Measurements from ENCODE around the gene SYNC.

Gene SYNC

DNA sequence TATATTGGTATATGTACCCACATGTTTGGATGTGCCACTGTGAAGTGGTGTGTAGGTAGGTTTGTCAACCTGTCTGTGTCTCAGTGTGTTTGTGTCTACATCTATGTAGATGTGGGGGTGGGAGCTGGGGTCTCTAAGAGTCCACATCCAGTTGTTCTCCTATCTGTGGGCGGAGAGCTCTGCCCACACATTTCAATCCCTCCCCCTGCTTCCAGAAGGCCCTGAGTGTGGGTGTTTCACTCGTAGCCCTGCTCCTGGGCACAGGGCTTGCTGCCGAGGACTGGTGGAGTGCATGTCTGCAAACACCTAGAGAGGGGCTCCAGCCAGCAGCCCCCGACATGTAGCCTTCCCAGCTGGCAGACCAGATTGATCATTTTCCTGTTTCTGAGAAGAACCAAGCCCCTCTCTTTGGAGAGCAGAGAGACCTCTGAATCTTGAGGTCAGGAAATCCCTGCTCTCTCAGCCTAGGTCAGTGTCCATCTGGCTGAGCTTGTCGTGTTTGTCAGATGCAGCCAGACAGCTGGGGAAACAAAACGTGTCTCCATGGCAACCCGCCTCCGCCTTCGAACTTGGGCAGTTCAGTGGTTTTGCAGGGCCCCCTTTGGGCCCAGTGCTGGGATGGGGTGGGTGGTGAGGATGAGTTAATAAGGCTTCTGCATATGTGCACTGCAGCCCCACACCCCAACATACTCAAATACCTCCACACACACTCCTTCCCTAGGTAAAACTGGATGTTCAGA lies 31.2 kb upstream of the SYNC start:
- Mint-ChIP-seq H3K27me3 (peaks cover 2% of the 10 kb centered on the region), H3K27ac (no peak overlapping the region), H3K36me3 (no peaks in the 10 kb centered on the region), H3K4me3 (no peak overlapping the region), H3K4me1 (ENCODE audit: low read depth) (peaks cover 2% of the 10 kb centered on the region), H3K9me3 (ENCODE audit: low read depth) (no peaks in the 10 kb centered on the region)

- Mint-ChIP-seq H3K4me1 (ENCODE audit: low read depth) (peaks cover 11% of the 10 kb centered on the region), H3K36me3 (no peaks in the 10 kb centered on the region), H3K27me3 (no peaks in the 10 kb centered on the region), H3K9me3 (ENCODE audit: low read depth) (no peaks in the 10 kb centered on the region), H3K27ac (no peak overlapping the region), H3K4me3 (no peak overlapping the region)
These were observed 26.9 kb upstream of the SYNC start for GRCh38 chr1:32729254-32730046.

DNA sequence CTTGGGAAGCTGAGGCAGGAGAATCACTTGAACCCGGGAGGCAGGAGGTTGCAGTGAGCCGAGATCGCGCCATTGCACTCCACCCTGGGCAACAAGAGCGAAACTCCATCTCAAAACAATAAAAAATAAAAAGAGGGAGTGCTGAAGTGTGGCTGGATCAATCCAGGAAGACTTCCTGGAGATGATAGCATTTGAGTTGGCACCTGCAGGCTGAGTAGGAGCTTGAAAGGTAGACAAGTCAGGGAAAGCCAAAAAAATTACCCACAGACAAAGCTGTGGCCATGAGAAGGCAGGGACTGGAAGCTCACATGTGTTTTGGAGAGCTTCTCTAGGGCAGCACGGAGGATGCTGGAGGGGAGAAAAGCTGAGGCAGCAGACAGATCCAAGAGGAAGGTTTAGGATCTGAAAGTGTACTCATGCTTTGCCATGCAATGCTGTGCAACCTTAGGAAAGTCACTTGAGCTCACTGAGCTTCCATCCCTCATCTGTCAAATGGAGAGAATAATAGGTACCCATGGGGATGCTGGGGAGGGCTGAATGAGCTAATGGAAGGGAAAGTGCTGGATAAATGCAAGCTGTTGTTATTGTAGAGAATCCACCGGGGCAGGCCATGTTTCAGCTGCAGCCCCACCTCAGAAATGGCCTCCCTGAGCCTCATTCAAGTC lies 26.0 kb upstream of the SYNC start:
- Mint-ChIP-seq H3K4me3 (no peak overlapping the region), H3K36me3 (no peaks in the 10 kb centered on the region), H3K27ac (no peak overlapping the region), H3K27me3 (no peaks in the 10 kb centered on the region), H3K9me3 (ENCODE audit: low read depth) (no peaks in the 10 kb centered on the region), H3K4me1 (ENCODE audit: low read depth) (peaks cover 11% of the 10 kb centered on the region)

DNA sequence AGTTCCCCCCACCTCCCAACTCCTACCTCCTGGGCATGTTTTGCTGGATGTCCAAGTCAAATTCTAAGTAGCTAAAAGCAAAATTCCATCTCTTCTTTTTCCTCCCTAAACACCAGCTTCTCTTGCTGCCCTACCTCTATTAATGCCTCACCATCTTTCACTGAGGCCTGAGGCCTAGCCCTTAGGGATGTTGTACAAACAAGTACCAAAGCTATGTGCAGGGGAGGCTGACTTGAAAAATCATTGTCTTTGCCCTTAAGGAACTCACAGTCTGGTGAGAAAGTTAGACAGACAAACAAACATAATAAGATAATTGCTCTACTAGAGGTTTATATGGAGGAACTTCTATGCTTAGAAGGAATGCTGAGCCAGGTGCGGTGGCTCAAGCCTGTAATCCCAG lies 25.3 kb upstream of the SYNC start:
- H3K36me3 Mint-ChIP-seq = no peaks in the 10 kb centered on the region
- no peak overlapping the region for H3K27ac Mint-ChIP-seq
- no peak overlapping the region for H3K4me3 Mint-ChIP-seq
- H3K27me3 Mint-ChIP-seq = peaks cover 1% of the 10 kb centered on the region
- no peaks in the 10 kb centered on the region for H3K9me3 Mint-ChIP-seq (ENCODE audit: low read depth)
- peaks cover 11% of the 10 kb centered on the region for H3K4me1 Mint-ChIP-seq (ENCODE audit: low read depth)

GRCh38 chr1:32725615-32725982 lies 23.0 kb upstream of the SYNC start:
- no peak overlapping the region for H3K27ac Mint-ChIP-seq

DNA sequence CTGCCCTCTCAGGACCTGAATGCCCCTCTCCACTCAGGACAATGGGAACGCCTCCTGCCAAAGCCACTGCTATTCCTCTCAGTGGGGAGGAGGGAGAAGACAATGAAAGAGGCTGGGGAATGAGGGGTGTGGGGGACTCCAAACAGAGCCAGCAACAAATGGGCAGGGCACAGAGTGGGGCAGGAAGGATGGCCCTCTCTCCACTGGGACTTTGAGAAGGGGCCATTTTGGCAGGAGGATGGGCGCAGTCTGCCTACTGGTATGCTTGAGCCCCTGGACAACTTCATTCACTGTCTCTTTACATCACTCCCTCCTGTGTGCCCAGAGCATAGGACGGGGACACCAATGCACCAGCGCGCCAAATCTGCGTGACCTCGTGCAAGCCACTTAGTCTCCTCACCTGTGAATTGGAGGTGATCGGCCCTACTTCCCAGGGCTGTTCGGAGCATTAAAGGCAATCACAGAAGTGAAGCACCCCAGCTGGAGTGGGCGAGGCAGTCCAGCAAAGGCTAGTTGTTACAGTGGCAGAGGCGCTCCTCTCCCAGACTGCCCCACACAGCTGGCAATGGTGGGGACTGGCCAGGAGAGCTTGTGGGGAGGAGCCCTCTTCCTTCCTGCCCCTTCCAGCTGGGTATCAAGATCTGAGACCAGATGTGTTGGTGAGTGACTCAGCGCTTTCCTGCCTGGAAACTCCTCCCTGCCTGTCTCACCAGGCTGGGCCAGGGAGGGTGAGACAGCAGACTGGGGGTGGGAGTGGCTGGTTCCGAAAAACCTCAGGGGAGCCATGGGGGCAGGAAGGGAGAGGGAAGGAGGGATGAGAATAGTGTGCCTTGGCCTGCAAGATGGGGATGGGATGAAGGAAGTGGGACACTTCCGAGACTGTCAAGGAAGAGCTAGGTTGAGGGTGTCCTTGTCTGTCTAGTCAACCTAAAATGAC lies 22.4 kb upstream of the SYNC start:
- H3K9me3 Mint-ChIP-seq (ENCODE audit: low read depth) = no peaks in the 10 kb centered on the region
- H3K27me3 Mint-ChIP-seq = peaks cover 1% of the 10 kb centered on the region
- H3K27ac Mint-ChIP-seq = no peak overlapping the region
- no peaks in the 10 kb centered on the region for H3K36me3 Mint-ChIP-seq
- peaks cover 9% of the 10 kb centered on the region for H3K4me1 Mint-ChIP-seq (ENCODE audit: low read depth)
- no peak overlapping the region for H3K4me3 Mint-ChIP-seq

More at GRCh38 chr1:32725615-32725982, 23.0 kb upstream of the SYNC start:
- peaks cover 9% of the 10 kb centered on the region for H3K4me1 Mint-ChIP-seq (ENCODE audit: low read depth)
- no peaks in the 10 kb centered on the region for H3K9me3 Mint-ChIP-seq (ENCODE audit: low read depth)
- no peaks in the 10 kb centered on the region for H3K36me3 Mint-ChIP-seq
- H3K4me3 Mint-ChIP-seq = no peak overlapping the region
- peaks cover 1% of the 10 kb centered on the region for H3K27me3 Mint-ChIP-seq

GRCh38 chr1:32719681-32720275 lies 17.2 kb upstream of the SYNC start:
- Mint-ChIP-seq H3K27me3 (peaks cover 1% of the 10 kb centered on the region), H3K4me3 (no peak overlapping the region), H3K36me3 (no peaks in the 10 kb centered on the region), H3K27ac (no peak overlapping the region), H3K4me1 (ENCODE audit: low read depth) (peaks cover 4% of the 10 kb centered on the region), H3K9me3 (ENCODE audit: low read depth) (no peaks in the 10 kb centered on the region)

DNA sequence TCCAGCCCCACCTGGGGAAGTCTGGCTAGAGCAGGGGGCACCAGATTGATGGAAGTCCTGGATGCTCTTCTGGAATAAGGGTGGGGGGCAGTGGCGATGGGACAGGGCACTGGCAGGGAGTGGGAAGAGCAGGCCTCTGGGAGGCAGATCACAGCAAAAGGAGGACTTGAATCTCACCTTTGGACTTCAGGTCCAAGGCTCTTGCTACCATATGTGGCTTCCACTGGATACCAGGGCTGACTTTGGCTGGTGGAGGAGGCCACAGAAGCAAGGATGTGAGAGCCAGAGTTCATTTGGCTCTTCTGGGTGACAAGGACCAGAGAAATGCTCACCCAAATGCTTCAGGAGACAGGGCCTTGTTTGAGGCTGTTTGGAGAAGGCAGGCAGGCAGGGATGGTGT lies 16.0 kb upstream of the SYNC start:
- Mint-ChIP-seq H3K27ac (no peak overlapping the region), H3K36me3 (no peaks in the 10 kb centered on the region), H3K27me3 (peaks cover 1% of the 10 kb centered on the region), H3K9me3 (ENCODE audit: low read depth) (no peaks in the 10 kb centered on the region), H3K4me1 (ENCODE audit: low read depth) (peaks cover 4% of the 10 kb centered on the region), H3K4me3 (no peak overlapping the region)

DNA sequence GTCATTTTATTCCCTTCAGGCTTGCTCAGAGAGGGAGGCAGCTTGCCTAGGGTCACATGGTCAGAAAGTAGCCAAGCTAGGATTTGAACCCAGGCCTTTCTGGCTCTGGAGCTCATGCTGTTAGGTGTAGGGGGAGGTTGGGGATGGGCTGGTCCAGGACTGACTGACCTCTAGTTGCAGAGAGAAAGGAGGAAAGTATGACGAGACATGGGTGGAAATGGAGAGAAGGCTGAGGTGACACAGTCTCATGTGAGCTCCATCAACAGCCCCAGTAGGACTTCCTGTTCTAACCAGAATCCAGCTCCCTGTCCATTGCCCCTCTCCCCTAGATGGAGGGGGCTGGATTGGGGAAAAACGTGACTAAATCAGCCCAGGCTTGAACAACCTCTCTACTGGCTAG lies 15.5 kb upstream of the SYNC start:
- Mint-ChIP-seq H3K4me1 (ENCODE audit: low read depth) (peaks cover 4% of the 10 kb centered on the region), H3K27ac (no peak overlapping the region), H3K9me3 (ENCODE audit: low read depth) (no peaks in the 10 kb centered on the region), H3K36me3 (no peaks in the 10 kb centered on the region), H3K4me3 (no peak overlapping the region), H3K27me3 (peaks cover 1% of the 10 kb centered on the region)

GRCh38 chr1:32717503-32717902 lies 14.9 kb upstream of the SYNC start:
- no peaks in the 10 kb centered on the region for H3K36me3 Mint-ChIP-seq
- H3K4me1 Mint-ChIP-seq (ENCODE audit: low read depth) = peaks cover 4% of the 10 kb centered on the region
- no peak overlapping the region for H3K27ac Mint-ChIP-seq
- no peak overlapping the region for H3K4me3 Mint-ChIP-seq
- H3K27me3 Mint-ChIP-seq = no peaks in the 10 kb centered on the region
- no peaks in the 10 kb centered on the region for H3K9me3 Mint-ChIP-seq (ENCODE audit: low read depth)

GRCh38 chr1:32716312-32717148 lies 14.0 kb upstream of the SYNC start:
- H3K4me3 Mint-ChIP-seq = no peak overlapping the region
- no peak overlapping the region for H3K27ac Mint-ChIP-seq
- no peaks in the 10 kb centered on the region for H3K9me3 Mint-ChIP-seq (ENCODE audit: low read depth)
- H3K4me1 Mint-ChIP-seq (ENCODE audit: low read depth) = peaks cover 6% of the 10 kb centered on the region
- H3K27me3 Mint-ChIP-seq = no peaks in the 10 kb centered on the region
- no peaks in the 10 kb centered on the region for H3K36me3 Mint-ChIP-seq

DNA sequence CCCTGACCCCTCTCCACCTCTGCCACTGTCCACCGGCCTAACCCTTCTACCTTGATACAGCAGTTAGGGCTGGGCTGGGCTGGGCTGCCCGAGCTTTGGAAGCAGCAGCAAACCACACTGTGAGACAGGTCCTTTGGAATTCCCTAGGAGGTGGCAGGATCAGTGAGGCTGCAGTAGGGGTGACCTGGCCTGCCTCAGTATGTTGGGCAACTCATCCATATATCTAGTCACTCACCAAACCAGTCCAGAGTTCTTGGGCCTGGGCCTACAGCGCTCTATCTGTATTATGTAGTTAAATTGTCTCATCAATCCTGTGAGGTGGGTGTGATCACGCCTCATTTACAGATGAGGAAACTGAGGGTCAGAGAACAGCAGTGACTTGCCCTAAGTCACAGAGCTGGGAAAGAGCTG lies 13.3 kb upstream of the SYNC start:
- H3K4me1 Mint-ChIP-seq (ENCODE audit: low read depth) = peaks cover 6% of the 10 kb centered on the region
- no peak overlapping the region for H3K4me3 Mint-ChIP-seq
- H3K27me3 Mint-ChIP-seq = no peaks in the 10 kb centered on the region

DNA sequence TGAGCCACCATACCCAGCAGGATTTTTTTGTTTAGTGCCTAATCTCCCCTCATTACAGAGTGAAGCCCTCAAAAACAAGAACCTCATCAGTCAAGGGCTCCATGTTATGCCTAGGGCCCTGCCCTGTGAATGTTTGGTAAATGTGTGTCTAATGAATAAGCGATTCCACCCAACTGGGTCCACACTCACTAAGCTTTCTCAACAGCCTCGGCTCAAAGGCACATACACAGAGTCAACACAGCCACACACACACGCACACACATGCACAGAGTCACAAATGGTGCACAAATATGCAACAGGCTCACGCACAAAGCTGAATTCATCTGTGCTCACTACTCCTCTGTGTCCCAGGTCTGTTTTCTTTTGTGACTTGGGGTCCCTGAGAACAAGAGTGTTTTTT lies 11.7 kb upstream of the SYNC start:
- Mint-ChIP-seq H3K9me3 (ENCODE audit: low read depth) (no peaks in the 10 kb centered on the region), H3K27me3 (no peaks in the 10 kb centered on the region), H3K4me1 (ENCODE audit: low read depth) (peaks cover 6% of the 10 kb centered on the region), H3K4me3 (no peak overlapping the region), H3K27ac (no peak overlapping the region), H3K36me3 (no peaks in the 10 kb centered on the region)

More for the DNA sequence above, 13.3 kb upstream of the SYNC start:
- Mint-ChIP-seq H3K27ac (no peak overlapping the region), H3K9me3 (ENCODE audit: low read depth) (no peaks in the 10 kb centered on the region), H3K36me3 (no peaks in the 10 kb centered on the region)
